A549 (cell line): Measurements from ENCODE around the gene SLCO4C1.

Source experiments
- HDAC2 ChIP-seq: fragments of 200-600 bp; sonication (generic); IDR thresholded peaks from 2 replicates; pipeline ENCODE4 v1.6.1; 2016
- POLR2A ChIP-seq: IDR thresholded peaks from 2 replicates; pipeline ENCODE4 v1.6.1; 2012; ENCODE audit warnings: mild to moderate bottlenecking, low read length
- POLR2AphosphoS2 ChIP-seq: conservative IDR thresholded peaks from 2 replicates; pipeline ENCODE4 v1.6.1; 2012; ENCODE audit warnings: low read length, improper control_type of control experiment, inconsistent platforms
- TF ChIP-seq, protein P1 (sequence below): fragments of >200 bp; sonication (Bioruptor Twin); formaldehyde crosslinking; IDR thresholded peaks from 3 replicates; pipeline ENCODE4 v1.5.1; 2016

- TF ChIP-seq, protein P1, sequence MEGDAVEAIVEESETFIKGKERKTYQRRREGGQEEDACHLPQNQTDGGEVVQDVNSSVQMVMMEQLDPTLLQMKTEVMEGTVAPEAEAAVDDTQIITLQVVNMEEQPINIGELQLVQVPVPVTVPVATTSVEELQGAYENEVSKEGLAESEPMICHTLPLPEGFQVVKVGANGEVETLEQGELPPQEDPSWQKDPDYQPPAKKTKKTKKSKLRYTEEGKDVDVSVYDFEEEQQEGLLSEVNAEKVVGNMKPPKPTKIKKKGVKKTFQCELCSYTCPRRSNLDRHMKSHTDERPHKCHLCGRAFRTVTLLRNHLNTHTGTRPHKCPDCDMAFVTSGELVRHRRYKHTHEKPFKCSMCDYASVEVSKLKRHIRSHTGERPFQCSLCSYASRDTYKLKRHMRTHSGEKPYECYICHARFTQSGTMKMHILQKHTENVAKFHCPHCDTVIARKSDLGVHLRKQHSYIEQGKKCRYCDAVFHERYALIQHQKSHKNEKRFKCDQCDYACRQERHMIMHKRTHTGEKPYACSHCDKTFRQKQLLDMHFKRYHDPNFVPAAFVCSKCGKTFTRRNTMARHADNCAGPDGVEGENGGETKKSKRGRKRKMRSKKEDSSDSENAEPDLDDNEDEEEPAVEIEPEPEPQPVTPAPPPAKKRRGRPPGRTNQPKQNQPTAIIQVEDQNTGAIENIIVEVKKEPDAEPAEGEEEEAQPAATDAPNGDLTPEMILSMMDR, result no peak
- TF ChIP-seq HDAC2 (no peak), POLR2A (no peak), POLR2AphosphoS2 (no peak)
These were observed 84.9 kb downstream of the SLCO4C1 start for GRCh38 chr5:102211165-102211564.
